IMR-90 (cell line): ENCODE measurements around the gene RMI2. TPM values are rescaled to one million over a fixed set of nuclear protein-coding genes. Genes with fewer than 3 reads are reported as not detected.

Experiments
- ATAC-seq: fragments of 200-7000 bp; cut with Tn5 transposase; 2 replicates; pipeline ENCODE4 v1.9.1; 2020; ENCODE audit warnings: low read depth, mild to moderate bottlenecking, moderate library complexity
- BruUV-seq: library from RNA; stranded (reverse); fragments of 400-500 nt; replicated peaks from 2 replicates; lab custom pipeline; 2021; lab: Mats Ljungman, UMichigan
- CTCF ChIA-PET: fragments of 300-600 bp; formaldehyde crosslinking; extraction: SDS; loops from one replicate; lab custom pipeline; 2021; ENCODE audit warnings: antibody characterized with exemption; lab: Yijun Ruan, JAX
- POLR2A ChIA-PET: fragments of 300-600 bp; sonication (Branson Sonifier 250); formaldehyde crosslinking; loops from one replicate; lab custom pipeline; 2022; ENCODE audit warnings: antibody characterized with exemption; ENCODE audit not compliant: unreplicated experiment; lab: Charles Lee
- DNase-seq: peaks from one replicate; pipeline ENCODE4 v3.0.0; 2013
- H2AFZ ChIP-seq: replicated peaks from 2 replicates; pipeline ENCODE3; 2013; ENCODE audit warnings: low read length, mild to moderate bottlenecking; ENCODE audit not compliant: poor library complexity
- H2AK5ac ChIP-seq: 2 replicates; pipeline ENCODE4 v1.6.1; 2013; ENCODE audit warnings: low read depth, low read length, inconsistent platforms
- H2AK9ac ChIP-seq: replicated peaks from 2 replicates; pipeline ENCODE3; 2013; ENCODE audit warnings: mild to moderate bottlenecking, low read depth, low read length, moderate library complexity; ENCODE audit not compliant: poor library complexity
- H2BK120ac ChIP-seq: 2 replicates; pipeline ENCODE4 v1.6.1; 2013; ENCODE audit warnings: low read depth, low read length, inconsistent platforms
- H2BK15ac ChIP-seq: 3 replicates; pipeline ENCODE4 v1.6.1; 2013; ENCODE audit warnings: low read depth, low read length, inconsistent platforms
- H2BK20ac ChIP-seq: 2 replicates; pipeline ENCODE4 v1.6.1; 2013; ENCODE audit warnings: low read depth, mild to moderate bottlenecking, inconsistent platforms, low read length, moderate library complexity
- H2BK5ac ChIP-seq: 2 replicates; pipeline ENCODE4 v1.6.1; 2013; ENCODE audit warnings: mild to moderate bottlenecking, low read depth, low read length, inconsistent platforms; ENCODE audit not compliant: poor library complexity, severe bottlenecking
- H3K14ac ChIP-seq: replicated peaks from 2 replicates; pipeline ENCODE4 v1.6.1; 2013; ENCODE audit warnings: low read depth, low read length, inconsistent platforms
- H3K18ac ChIP-seq: 2 replicates; pipeline ENCODE4 v1.6.1; 2013; ENCODE audit warnings: low read depth, low read length, control low read depth
- H3K23ac ChIP-seq: 2 replicates; pipeline ENCODE4 v1.6.1; 2013; ENCODE audit warnings: low read depth, low read length, inconsistent platforms
- H3K27ac ChIP-seq: 2 replicates; pipeline ENCODE4 v1.5.1; 2013; ENCODE audit warnings: mild to moderate bottlenecking, control low read depth, low read length; ENCODE audit not compliant: insufficient read depth
- H3K27me3 ChIP-seq: 2 replicates; pipeline ENCODE4 v1.6.1; 2013; ENCODE audit warnings: low read length; ENCODE audit not compliant: control insufficient read depth, insufficient read depth
- H3K36me3 ChIP-seq: 2 replicates; pipeline ENCODE4 v1.6.1; 2013; ENCODE audit warnings: low read length, mixed read lengths; ENCODE audit not compliant: control insufficient read depth, insufficient read depth
- H3K4ac ChIP-seq: 2 replicates; pipeline ENCODE4 v1.6.1; 2013; ENCODE audit warnings: low read depth, low read length, inconsistent platforms
- H3K4me1 ChIP-seq: 2 replicates; pipeline ENCODE4 v1.6.1; 2013; ENCODE audit warnings: low read length, mixed read lengths; ENCODE audit not compliant: control insufficient read depth, insufficient read depth
- H3K4me2 ChIP-seq: 2 replicates; pipeline ENCODE4 v1.6.1; 2013; ENCODE audit warnings: low read depth, mild to moderate bottlenecking, control low read depth, low read length, moderate library complexity
- H3K4me3 ChIP-seq: 2 replicates; pipeline ENCODE4 v1.5.1; 2013; ENCODE audit warnings: low read depth, mild to moderate bottlenecking, control low read depth, low read length, moderate library complexity; ENCODE audit not compliant: insufficient read depth
- H3K56ac ChIP-seq: 2 replicates; pipeline ENCODE4 v1.6.1; 2013; ENCODE audit warnings: low read length, inconsistent platforms; ENCODE audit not compliant: insufficient read depth; ENCODE audit errors: extremely low read depth
- H3K79me1 ChIP-seq, 2 experiments: 2 replicates each; pipeline ENCODE4 v1.6.1; 2013; ENCODE audit warnings: low read length in 2 of 2, inconsistent platforms in 1 of 2, low read depth in 1 of 2
- H3K9ac ChIP-seq: 2 replicates; pipeline ENCODE4 v1.6.1; 2013; ENCODE audit warnings: low read depth, low read length, control low read depth
- H3K9me1 ChIP-seq: 2 replicates; pipeline ENCODE4 v1.6.1; 2013; ENCODE audit warnings: low read length, inconsistent platforms; ENCODE audit not compliant: insufficient read depth
- H3K9me3 ChIP-seq: 2 replicates; pipeline ENCODE4 v1.6.1; 2013; ENCODE audit warnings: low read length; ENCODE audit not compliant: control insufficient read depth, insufficient read depth
- H4K20me1 ChIP-seq: 2 replicates; pipeline ENCODE4 v1.6.1; 2013; ENCODE audit warnings: low read length, inconsistent platforms; ENCODE audit not compliant: insufficient read depth
- H4K5ac ChIP-seq: 2 replicates; pipeline ENCODE4 v1.6.1; 2013; ENCODE audit warnings: mild to moderate bottlenecking, low read depth, low read length, control low read depth
- H4K8ac ChIP-seq, 2 experiments: 2 replicates each; pipeline ENCODE4 v1.6.1; 2013; ENCODE audit warnings: low read depth in 2 of 2, low read length in 2 of 2, control low read depth in 1 of 2, inconsistent platforms in 1 of 2
- H4K91ac ChIP-seq: 2 replicates; pipeline ENCODE4 v1.6.1; 2013; ENCODE audit warnings: low read depth, low read length, inconsistent platforms; ENCODE audit not compliant: insufficient read depth
- RAD21 ChIP-seq: IDR thresholded peaks from 2 replicates; pipeline ENCODE4 v1.6.1; 2012; ENCODE audit warnings: low read length, improper control_type of control experiment
- WGBS, 2 experiments: methylation state at CpG; one replicate each; pipeline versions ENCODE4 v1.1.5 to v1.1.7; 2013; ENCODE audit warnings: missing lambda C conversion rate in 2 of 2; ENCODE audit not compliant: insufficient read length in 1 of 2; ENCODE audit errors: extremely low coverage in 2 of 2; 5-methylcytosine and 5-hydroxymethylcytosine counted together
- dilution Hi-C: fragments of 300-500 bp; cut with HindIII; formaldehyde crosslinking; loops from one replicate; pipeline ENCODE4 v1.14.3; 2018; ENCODE audit warnings: low sequenced_read_pairs; ENCODE audit not compliant: unreplicated experiment
- in situ Hi-C: fragments of 300-500 bp; cut with MboI; formaldehyde crosslinking; loops from 3 replicates; pipeline ENCODE4 v1.14.3; 2019; ENCODE audit warnings: low sequenced_read_pairs, inconsistent platforms, mixed read lengths
- intact Hi-C: fragments of 100-400 bp; cut with micrococcal nuclease; formaldehyde crosslinking; loops from 2 replicates; pipeline ENCODE4 v1.10.0; 2022
- polyA plus RNA-seq, 3 experiments: library from polyadenylated mRNA; depleted of rRNA; stranded (reverse); fragments of >200 nt; gene quantifications; 2 replicates each; pipeline ENCODE4 v1.2.3, GENCODE V29; 2012; ENCODE audit warnings: low replicate concordance in 1 of 3
- total RNA-seq: library from RNA; depleted of rRNA; stranded (reverse); fragments of >200 nt; gene quantifications from 2 replicates; pipeline ENCODE4 v1.2.3, GENCODE V29; 2012
- TF ChIP-seq, protein P1 (sequence below): fragments of 150-350 bp; IDR thresholded peaks from 2 replicates; pipeline ENCODE4 v1.6.1; 2017; ENCODE audit warnings: mild to moderate bottlenecking, antibody characterized with exemption, low read length, low read depth

The RMI2 gene
- total and polyA plus RNA-seq, 2 of the 4 experiments (the other 2 are of a cell fraction): 3.2 to 5.6 TPM

DNA sequence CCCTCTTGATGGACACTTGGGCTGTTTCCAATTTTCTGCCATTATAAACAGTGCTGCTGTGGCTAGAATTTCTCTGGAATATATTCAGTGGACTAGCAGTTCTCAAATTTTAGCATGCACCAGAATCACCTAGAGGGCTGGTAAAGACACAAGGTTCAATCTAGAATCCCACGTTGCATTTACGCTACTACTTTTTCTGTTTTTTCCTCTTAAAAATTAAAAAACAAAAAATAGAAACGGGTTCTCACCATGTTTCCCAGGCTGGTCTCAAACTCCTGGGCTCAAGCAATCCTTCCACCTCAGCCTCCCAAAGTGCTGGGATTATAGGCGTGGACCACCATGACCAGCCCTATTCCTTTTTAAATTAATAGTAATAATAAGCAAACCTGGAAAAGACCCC is 49.6 kb upstream of the RMI2 start:
- no peak overlapping the region for H3K4me2 ChIP-seq
- no peak overlapping the region for H2AK5ac ChIP-seq
- H3K79me1 ChIP-seq: no peaks in the 10 kb centered on the region
- H2BK120ac ChIP-seq: no peak overlapping the region
- no peak overlapping the region for H3K23ac ChIP-seq
- H3K4me1 ChIP-seq: peaks cover 10% of the 10 kb centered on the region
- H3K56ac ChIP-seq: no peak overlapping the region
- no peak overlapping the region for H4K8ac ChIP-seq
- no peak overlapping the region for H2AFZ ChIP-seq
- no peaks in the 10 kb centered on the region for H3K9me1 ChIP-seq
- no peak overlapping the region for H3K4me3 ChIP-seq
- H2BK20ac ChIP-seq: no peak overlapping the region
- H3K27me3 ChIP-seq: no peaks in the 10 kb centered on the region
- 100% methylated on average over 2 of the region's 4 CpGs; no CpG with 5 or more reads in 1 of the 2 experiments for WGBS, 2 experiments
- no peak overlapping the region for H3K18ac ChIP-seq
- dilution Hi-C loops: no loop called here
- CTCF ChIA-PET: no interaction called here
- H4K5ac ChIP-seq: no peak overlapping the region
- POLR2A ChIA-PET: no interaction called here
- no peak overlapping the region for H3K9ac ChIP-seq
- in situ Hi-C loops: no loop called here
- no peak overlapping the region for H2AK9ac ChIP-seq
- ATAC-seq (no peak), DNase-seq (no peak)
- intact Hi-C loops: loop anchor here (5.0 kb wide), 1 partner anchor 57 kb away; no protein-coding TSS in a partner anchor
- H2BK5ac ChIP-seq: no peak overlapping the region
- no peaks in the 10 kb centered on the region for H4K20me1 ChIP-seq
- no peak overlapping the region for H3K4ac ChIP-seq
- H2BK15ac ChIP-seq: no peak overlapping the region
- no peaks in the 10 kb centered on the region for H3K36me3 ChIP-seq
- H3K9me3 ChIP-seq: no peaks in the 10 kb centered on the region
- H3K27ac ChIP-seq: no peak overlapping the region
- no TSS peak for BruUV-seq
- no peak overlapping the region for H4K91ac ChIP-seq
- no peak for TF ChIP-seq RAD21
- TF ChIP-seq, protein P1, sequence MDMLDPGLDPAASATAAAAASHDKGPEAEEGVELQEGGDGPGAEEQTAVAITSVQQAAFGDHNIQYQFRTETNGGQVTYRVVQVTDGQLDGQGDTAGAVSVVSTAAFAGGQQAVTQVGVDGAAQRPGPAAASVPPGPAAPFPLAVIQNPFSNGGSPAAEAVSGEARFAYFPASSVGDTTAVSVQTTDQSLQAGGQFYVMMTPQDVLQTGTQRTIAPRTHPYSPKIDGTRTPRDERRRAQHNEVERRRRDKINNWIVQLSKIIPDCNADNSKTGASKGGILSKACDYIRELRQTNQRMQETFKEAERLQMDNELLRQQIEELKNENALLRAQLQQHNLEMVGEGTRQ: no peak
- H3K14ac ChIP-seq: no peak overlapping the region
